Measurements from ENCODE around the gene NT5DC4. TPM values are rescaled to one million over a fixed set of nuclear protein-coding genes. Genes with fewer than 3 reads are reported as not detected.

NT5DC4 gene
- total RNA-seq, 1 donor from 2014 or later = not detected

GRCh38 chr2:112772911-112773475 is 52.2 kb downstream of the NT5DC4 start:
- Mint-ChIP-seq H3K36me3 (ENCODE audit: low read depth) (peaks cover 3% of the 10 kb centered on the region), H3K4me1 (peaks cover 13% of the 10 kb centered on the region), H3K9me3 (peaks cover 5% of the 10 kb centered on the region), H3K4me3 (no peak overlapping the region), H3K27me3 (ENCODE audit: low read depth) (no peaks in the 10 kb centered on the region), H3K27ac (ENCODE audit: unreplicated experiment) (no peak overlapping the region)
- DNase-seq (ENCODE audit: low read depth, low spot score) = no peak
- no peak for TF ChIP-seq CTCF (conservative IDR thresholded peaks at IDR 0.05)

- no peak overlapping the region for H3K4me3 Mint-ChIP-seq
- peaks cover 16% of the 10 kb centered on the region for H3K4me1 Mint-ChIP-seq
- no peak for DNase-seq (ENCODE audit: low read depth, low spot score)
- no peak overlapping the region for H3K27ac Mint-ChIP-seq (ENCODE audit: unreplicated experiment)
- no peaks in the 10 kb centered on the region for H3K27me3 Mint-ChIP-seq (ENCODE audit: low read depth)
- peaks cover 3% of the 10 kb centered on the region for H3K36me3 Mint-ChIP-seq (ENCODE audit: low read depth)
- no peak for TF ChIP-seq CTCF (conservative IDR thresholded peaks at IDR 0.05)
- peaks cover 5% of the 10 kb centered on the region for H3K9me3 Mint-ChIP-seq
Observed at GRCh38 chr2:112773556-112773955, 52.7 kb downstream of the NT5DC4 start.

GRCh38 chr2:112774536-112775285 is 53.9 kb downstream of the NT5DC4 start:
- no peak for DNase-seq (ENCODE audit: low read depth, low spot score)
- no peak overlapping the region for H3K4me3 Mint-ChIP-seq
- H3K4me1 Mint-ChIP-seq = peaks cover 16% of the 10 kb centered on the region
- H3K27ac Mint-ChIP-seq (ENCODE audit: unreplicated experiment) = no peak overlapping the region
- no peaks in the 10 kb centered on the region for H3K27me3 Mint-ChIP-seq (ENCODE audit: low read depth)
- peaks cover 5% of the 10 kb centered on the region for H3K9me3 Mint-ChIP-seq
- H3K36me3 Mint-ChIP-seq (ENCODE audit: low read depth) = peaks cover 3% of the 10 kb centered on the region
- TF ChIP-seq CTCF (conservative IDR thresholded peaks at IDR 0.05) = no peak

GRCh38 chr2:112776113-112776512 is 55.3 kb downstream of the NT5DC4 start:
- DNase-seq (ENCODE audit: low read depth, low spot score) = no peak
- Mint-ChIP-seq H3K27me3 (ENCODE audit: low read depth) (no peaks in the 10 kb centered on the region), H3K9me3 (peaks cover 5% of the 10 kb centered on the region), H3K36me3 (ENCODE audit: low read depth) (peaks cover 3% of the 10 kb centered on the region), H3K4me3 (no peak overlapping the region), H3K27ac (ENCODE audit: unreplicated experiment) (no peak overlapping the region), H3K4me1 (peaks cover 16% of the 10 kb centered on the region)
- no peak for TF ChIP-seq CTCF (conservative IDR thresholded peaks at IDR 0.05)

- Mint-ChIP-seq H3K27ac (ENCODE audit: unreplicated experiment) (peak overlapping the region; percentile 76), H3K27me3 (ENCODE audit: low read depth) (no peaks in the 10 kb centered on the region), H3K4me1 (peaks cover 16% of the 10 kb centered on the region), H3K4me3 (no peak overlapping the region), H3K36me3 (ENCODE audit: low read depth) (peaks cover 3% of the 10 kb centered on the region), H3K9me3 (peaks cover 5% of the 10 kb centered on the region)
- no peak for DNase-seq (ENCODE audit: low read depth, low spot score)
- TF ChIP-seq CTCF (conservative IDR thresholded peaks at IDR 0.05) = no peak
Observed at GRCh38 chr2:112777036-112777435, 56.2 kb downstream of the NT5DC4 start.
